ENCODE data around the gene IL1RN. TPM values are rescaled to one million over a fixed set of nuclear protein-coding genes. Genes with fewer than 3 reads are reported as not detected.

Gene IL1RN
- polyA plus RNA-seq, 1 of the 3 experiments (the other 2 are of a cell fraction) = not detected

DNA sequence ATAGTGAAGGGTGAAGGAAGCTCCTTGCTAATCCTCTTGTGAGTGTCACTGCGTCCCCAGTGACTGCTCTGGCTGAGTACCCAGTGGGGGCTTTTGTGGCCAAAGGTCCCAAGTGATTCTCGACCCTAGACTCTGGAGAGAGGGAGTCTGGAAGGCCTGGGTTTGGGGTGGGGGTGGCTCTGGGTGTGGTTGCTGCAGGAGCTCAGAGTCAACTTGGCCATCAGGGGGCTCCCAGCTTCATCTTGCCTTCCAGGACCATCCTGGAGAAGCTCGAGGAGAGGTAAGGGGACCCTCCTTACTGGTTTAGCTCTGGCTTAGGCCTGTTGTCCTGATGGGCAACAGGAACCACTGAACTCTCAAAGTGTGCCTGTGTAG, 47.0 kb downstream of the IL1RN start:
- no peak overlapping the region for H3K4me3 ChIP-seq (ENCODE audit: low read depth in 2 of 2, low read length in 1 of 2)
- no peak overlapping the region for H3K27ac ChIP-seq (ENCODE audit: low read depth in 2 of 2, low read length in 1 of 2)
- no peaks in the 10 kb centered on the region for H3K9me3 ChIP-seq
- H3K27me3 ChIP-seq (ENCODE audit: insufficient read depth) = peaks cover 9% of the 10 kb centered on the region; the same call in 1 of the 2 replicates
- no peak overlapping the region for H2AFZ ChIP-seq (ENCODE audit: low read depth)
- no peaks in the 10 kb centered on the region for H3K9me2 ChIP-seq
- H3F3A ChIP-seq (replicated peaks; ENCODE audit: insufficient read depth) = no peaks in the 10 kb centered on the region
- TF ChIP-seq, protein P1, sequence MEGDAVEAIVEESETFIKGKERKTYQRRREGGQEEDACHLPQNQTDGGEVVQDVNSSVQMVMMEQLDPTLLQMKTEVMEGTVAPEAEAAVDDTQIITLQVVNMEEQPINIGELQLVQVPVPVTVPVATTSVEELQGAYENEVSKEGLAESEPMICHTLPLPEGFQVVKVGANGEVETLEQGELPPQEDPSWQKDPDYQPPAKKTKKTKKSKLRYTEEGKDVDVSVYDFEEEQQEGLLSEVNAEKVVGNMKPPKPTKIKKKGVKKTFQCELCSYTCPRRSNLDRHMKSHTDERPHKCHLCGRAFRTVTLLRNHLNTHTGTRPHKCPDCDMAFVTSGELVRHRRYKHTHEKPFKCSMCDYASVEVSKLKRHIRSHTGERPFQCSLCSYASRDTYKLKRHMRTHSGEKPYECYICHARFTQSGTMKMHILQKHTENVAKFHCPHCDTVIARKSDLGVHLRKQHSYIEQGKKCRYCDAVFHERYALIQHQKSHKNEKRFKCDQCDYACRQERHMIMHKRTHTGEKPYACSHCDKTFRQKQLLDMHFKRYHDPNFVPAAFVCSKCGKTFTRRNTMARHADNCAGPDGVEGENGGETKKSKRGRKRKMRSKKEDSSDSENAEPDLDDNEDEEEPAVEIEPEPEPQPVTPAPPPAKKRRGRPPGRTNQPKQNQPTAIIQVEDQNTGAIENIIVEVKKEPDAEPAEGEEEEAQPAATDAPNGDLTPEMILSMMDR (IDR thresholded peaks at IDR 0.05) = no peak
- TF ChIP-seq, protein P2, sequence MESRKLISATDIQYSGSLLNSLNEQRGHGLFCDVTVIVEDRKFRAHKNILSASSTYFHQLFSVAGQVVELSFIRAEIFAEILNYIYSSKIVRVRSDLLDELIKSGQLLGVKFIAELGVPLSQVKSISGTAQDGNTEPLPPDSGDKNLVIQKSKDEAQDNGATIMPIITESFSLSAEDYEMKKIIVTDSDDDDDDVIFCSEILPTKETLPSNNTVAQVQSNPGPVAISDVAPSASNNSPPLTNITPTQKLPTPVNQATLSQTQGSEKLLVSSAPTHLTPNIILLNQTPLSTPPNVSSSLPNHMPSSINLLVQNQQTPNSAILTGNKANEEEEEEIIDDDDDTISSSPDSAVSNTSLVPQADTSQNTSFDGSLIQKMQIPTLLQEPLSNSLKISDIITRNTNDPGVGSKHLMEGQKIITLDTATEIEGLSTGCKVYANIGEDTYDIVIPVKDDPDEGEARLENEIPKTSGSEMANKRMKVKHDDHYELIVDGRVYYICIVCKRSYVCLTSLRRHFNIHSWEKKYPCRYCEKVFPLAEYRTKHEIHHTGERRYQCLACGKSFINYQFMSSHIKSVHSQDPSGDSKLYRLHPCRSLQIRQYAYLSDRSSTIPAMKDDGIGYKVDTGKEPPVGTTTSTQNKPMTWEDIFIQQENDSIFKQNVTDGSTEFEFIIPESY (IDR thresholded peaks at IDR 0.05; ENCODE audit: borderline replicate concordance, low read depth) = no peak
- no peak for TF ChIP-seq RAD21 (IDR thresholded peaks at IDR 0.05; ENCODE audit: low read length)
- no peak for TF ChIP-seq TEAD4 (IDR thresholded peaks at IDR 0.05; ENCODE audit: borderline replicate concordance, insufficient read depth)
- TF ChIP-seq, protein P3, sequence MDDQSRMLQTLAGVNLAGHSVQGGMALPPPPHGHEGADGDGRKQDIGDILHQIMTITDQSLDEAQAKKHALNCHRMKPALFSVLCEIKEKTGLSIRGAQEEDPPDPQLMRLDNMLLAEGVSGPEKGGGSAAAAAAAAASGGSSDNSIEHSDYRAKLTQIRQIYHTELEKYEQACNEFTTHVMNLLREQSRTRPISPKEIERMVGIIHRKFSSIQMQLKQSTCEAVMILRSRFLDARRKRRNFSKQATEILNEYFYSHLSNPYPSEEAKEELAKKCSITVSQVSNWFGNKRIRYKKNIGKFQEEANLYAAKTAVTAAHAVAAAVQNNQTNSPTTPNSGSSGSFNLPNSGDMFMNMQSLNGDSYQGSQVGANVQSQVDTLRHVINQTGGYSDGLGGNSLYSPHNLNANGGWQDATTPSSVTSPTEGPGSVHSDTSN (IDR thresholded peaks at IDR 0.05) = no peak
- no peak for TF ChIP-seq ELF1 (IDR thresholded peaks at IDR 0.05)
- TF ChIP-seq, protein P4, sequence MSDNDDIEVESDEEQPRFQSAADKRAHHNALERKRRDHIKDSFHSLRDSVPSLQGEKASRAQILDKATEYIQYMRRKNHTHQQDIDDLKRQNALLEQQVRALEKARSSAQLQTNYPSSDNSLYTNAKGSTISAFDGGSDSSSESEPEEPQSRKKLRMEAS (IDR thresholded peaks at IDR 0.05; ENCODE audit: low read depth) = no peak
- TF ChIP-seq, protein P5, sequence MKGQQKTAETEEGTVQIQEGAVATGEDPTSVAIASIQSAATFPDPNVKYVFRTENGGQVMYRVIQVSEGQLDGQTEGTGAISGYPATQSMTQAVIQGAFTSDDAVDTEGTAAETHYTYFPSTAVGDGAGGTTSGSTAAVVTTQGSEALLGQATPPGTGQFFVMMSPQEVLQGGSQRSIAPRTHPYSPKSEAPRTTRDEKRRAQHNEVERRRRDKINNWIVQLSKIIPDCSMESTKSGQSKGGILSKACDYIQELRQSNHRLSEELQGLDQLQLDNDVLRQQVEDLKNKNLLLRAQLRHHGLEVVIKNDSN (IDR thresholded peaks at IDR 0.05; ENCODE audit: borderline replicate concordance, low read depth) = no peak
- TF ChIP-seq RXRA (IDR thresholded peaks at IDR 0.05; ENCODE audit: borderline replicate concordance, low read depth) = no peak
- TF ChIP-seq FOXM1 (IDR thresholded peaks at IDR 0.05; ENCODE audit: low read depth) = no peak
- TF ChIP-seq TAF1 (IDR thresholded peaks at IDR 0.05; ENCODE audit: borderline replicate concordance, low read depth, low read length) = no peak
- TF ChIP-seq YY1 (IDR thresholded peaks at IDR 0.05; ENCODE audit: low read depth) = no peak
- TF ChIP-seq FOXJ3 (CRISPR knock-in tag; IDR thresholded peaks at IDR 0.05) = no peak
- TF ChIP-seq, protein P6, sequence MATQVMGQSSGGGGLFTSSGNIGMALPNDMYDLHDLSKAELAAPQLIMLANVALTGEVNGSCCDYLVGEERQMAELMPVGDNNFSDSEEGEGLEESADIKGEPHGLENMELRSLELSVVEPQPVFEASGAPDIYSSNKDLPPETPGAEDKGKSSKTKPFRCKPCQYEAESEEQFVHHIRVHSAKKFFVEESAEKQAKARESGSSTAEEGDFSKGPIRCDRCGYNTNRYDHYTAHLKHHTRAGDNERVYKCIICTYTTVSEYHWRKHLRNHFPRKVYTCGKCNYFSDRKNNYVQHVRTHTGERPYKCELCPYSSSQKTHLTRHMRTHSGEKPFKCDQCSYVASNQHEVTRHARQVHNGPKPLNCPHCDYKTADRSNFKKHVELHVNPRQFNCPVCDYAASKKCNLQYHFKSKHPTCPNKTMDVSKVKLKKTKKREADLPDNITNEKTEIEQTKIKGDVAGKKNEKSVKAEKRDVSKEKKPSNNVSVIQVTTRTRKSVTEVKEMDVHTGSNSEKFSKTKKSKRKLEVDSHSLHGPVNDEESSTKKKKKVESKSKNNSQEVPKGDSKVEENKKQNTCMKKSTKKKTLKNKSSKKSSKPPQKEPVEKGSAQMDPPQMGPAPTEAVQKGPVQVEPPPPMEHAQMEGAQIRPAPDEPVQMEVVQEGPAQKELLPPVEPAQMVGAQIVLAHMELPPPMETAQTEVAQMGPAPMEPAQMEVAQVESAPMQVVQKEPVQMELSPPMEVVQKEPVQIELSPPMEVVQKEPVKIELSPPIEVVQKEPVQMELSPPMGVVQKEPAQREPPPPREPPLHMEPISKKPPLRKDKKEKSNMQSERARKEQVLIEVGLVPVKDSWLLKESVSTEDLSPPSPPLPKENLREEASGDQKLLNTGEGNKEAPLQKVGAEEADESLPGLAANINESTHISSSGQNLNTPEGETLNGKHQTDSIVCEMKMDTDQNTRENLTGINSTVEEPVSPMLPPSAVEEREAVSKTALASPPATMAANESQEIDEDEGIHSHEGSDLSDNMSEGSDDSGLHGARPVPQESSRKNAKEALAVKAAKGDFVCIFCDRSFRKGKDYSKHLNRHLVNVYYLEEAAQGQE (IDR thresholded peaks at IDR 0.05; ENCODE audit: low read depth, low read length) = no peak
- no peak for TF ChIP-seq RCOR1 (IDR thresholded peaks at IDR 0.05; ENCODE audit: low read length)
- no peak for TF ChIP-seq FOSL2 (IDR thresholded peaks at IDR 0.05; ENCODE audit: borderline replicate concordance, low read depth)
- TF ChIP-seq NFIC (IDR thresholded peaks at IDR 0.05; ENCODE audit: borderline replicate concordance) = no peak
- no peak for TF ChIP-seq MXI1 (IDR thresholded peaks at IDR 0.05; ENCODE audit: low read depth, low read length)
- no peak for DNase-seq
- ChIA-PET CTCF (interaction anchor here (1.0 to 1.7 kb wide), 5 partner anchors 8 to 37 kb away, joined by 3 to 5 read pairs (median 4); no protein-coding TSS in a partner anchor), POLR2A (interaction anchor here (0.6 kb wide), 1 partner anchor 34 kb away, joined by 3 read pairs; no protein-coding TSS in a partner anchor)
- no peaks in the 10 kb centered on the region for H3K79me2 ChIP-seq (ENCODE audit: insufficient read depth)
- no peak overlapping the region for H3K9ac ChIP-seq
- H4K20me1 ChIP-seq (ENCODE audit: insufficient read depth) = no peaks in the 10 kb centered on the region
- no peaks in the 10 kb centered on the region for H3K36me3 ChIP-seq (replicated peaks in 1 of 2; ENCODE audit: control insufficient read depth in 1 of 2, insufficient read depth in 2 of 2, low read length in 1 of 2)
- 5% methylated on average over 2 of the region's 3 CpGs for WGBS (ENCODE audit: low lambda C conversion rate)
- no peak overlapping the region for H3K4me2 ChIP-seq
- H3K4me1 ChIP-seq (ENCODE audit: control insufficient read depth in 1 of 2, insufficient read depth in 2 of 2, low read depth in 1 of 2, low read length in 1 of 2) = no peaks in the 10 kb centered on the region

Measured in SK-N-SH (cell line).